HG02610 (cell line): Measurements from ENCODE around the gene HRH3.

Experiments
- ATAC-seq: cut with Tn5 transposase; IDR thresholded peaks from one replicate; pipeline ENCODE4 v1.9.1; 2021; ENCODE audit warnings: mild to moderate bottlenecking, moderate library complexity; ENCODE audit not compliant: unreplicated experiment

Gene HRH3

DNA sequence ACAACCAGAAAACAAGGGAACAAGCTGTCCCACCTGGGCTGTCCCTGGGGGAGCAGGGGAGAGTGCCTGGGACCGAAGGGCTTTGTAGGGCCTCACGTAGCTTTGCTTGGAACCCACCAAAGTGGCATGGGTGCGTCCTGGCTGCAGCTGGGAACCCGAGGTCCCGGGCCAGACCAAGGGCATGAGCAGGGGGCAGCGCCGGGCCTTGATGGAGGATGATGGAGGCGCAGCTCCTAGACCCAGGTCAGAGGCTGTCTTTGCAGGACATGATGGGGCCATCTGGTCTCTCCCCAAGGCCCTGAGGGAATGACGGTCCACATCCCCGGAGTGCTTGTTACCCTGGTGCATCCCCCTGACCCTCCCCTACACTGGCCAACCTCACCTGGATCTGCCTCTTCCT lies 10.6 kb upstream of the HRH3 start:
- ATAC-seq = no peak

DNA sequence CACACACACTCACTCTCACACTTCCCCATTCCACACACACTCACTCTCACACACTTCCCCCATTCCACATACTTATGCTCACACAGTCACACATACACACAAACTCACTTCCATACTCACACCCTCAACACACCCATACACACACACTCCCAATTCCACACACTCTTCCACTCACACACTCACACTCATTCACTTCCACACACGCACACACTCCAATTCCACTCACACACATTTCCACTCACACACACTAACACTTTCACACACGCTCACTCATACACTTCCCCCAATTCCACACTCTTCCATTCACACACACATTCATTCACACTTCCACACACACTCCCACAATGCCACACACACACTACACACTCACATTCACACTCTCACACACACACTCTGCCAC lies 10.2 kb upstream of the HRH3 start:
- no peak for ATAC-seq

- no peak for ATAC-seq
These were observed 9.6 kb upstream of the HRH3 start for GRCh38 chr20:62229667-62230066.

DNA sequence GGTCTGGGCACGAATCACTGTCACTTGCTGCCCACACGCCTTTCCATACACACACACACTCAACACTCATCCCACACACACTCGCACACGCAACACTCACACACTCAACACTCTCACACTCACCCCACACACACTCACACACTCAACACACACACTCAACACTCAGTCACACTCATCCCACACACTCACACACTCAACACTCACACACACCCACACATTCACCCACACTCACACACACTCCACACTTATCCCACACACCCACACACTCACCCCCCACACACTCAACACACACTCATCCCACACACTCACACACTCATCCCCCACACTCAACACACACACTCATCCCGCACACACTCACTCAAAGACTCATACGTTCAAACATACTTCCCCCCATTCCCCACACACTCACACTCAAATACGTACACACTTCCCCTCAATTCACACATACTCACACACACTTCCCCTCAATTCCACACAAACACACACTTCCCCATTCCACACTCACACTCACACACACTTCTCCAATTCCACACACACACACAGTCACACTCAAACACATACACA lies 9.0 kb upstream of the HRH3 start:
- ATAC-seq = no peak

DNA sequence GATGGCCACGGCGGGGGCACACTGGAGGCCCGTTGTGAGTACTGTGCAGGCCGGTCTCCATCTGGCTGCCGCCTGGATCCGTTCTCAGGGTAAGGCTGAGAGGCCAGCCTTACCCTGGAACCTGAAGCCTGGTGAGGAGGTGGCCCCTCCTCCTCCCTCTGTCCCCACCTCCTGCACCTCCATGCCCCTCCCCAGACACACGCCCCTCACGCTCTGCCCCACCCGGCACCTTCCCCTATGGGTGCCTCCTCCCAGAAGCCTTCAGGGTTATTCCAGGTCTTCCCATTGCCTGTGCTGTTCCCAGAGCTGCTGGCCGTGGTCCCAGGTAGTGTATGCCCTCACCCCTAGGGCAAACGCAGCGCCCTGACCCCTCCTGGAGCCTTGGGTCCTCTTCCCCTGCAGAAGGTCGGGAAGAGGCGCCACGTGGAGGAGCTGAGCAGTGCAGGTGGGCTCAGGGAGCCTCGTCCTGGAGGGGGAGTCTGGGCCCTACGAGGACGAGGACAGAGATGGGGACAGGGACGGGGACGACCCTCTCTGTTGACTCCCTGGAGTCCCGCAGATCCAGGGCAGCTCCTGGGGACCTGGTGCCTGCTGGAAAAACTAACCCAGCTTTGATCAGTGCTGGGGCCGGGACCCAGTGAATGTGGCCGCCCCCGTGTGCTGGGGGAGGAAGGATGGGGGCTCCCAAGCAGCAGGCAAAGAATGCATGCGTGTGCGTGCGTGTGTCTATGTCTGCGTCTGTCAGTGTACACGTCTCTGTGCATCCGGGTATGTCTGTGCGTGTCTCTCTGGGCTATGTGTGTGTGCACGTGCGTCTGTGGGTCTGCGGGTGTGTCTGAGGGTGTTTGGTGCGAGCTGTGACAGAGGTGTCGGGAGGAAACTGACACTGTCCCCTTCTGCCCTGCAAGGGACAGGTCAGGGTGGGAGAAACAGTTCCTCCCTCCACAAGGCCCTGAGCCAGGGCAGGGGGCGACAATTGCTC lies 8.2 kb upstream of the HRH3 start:
- ATAC-seq = no peak

DNA sequence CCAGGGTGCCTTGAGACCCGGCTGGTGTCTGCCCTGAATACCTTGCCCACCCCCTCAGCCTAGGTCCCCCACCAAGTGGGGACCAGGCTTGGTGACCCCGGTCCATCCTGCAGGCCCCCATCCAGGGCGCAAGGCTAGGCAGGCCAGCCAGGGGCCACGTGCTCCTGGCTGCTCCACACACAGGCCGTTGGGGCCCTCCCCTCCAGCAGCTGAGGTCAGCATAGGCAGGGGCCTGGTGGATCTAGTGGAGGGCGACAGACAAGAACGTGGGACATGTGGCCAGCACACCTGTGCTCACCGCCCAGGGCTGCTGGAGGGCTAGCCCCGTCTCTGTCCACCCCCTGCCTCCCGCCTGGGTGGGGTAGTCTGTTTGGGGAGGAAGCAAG lies 7.5 kb upstream of the HRH3 start:
- no peak for ATAC-seq

DNA sequence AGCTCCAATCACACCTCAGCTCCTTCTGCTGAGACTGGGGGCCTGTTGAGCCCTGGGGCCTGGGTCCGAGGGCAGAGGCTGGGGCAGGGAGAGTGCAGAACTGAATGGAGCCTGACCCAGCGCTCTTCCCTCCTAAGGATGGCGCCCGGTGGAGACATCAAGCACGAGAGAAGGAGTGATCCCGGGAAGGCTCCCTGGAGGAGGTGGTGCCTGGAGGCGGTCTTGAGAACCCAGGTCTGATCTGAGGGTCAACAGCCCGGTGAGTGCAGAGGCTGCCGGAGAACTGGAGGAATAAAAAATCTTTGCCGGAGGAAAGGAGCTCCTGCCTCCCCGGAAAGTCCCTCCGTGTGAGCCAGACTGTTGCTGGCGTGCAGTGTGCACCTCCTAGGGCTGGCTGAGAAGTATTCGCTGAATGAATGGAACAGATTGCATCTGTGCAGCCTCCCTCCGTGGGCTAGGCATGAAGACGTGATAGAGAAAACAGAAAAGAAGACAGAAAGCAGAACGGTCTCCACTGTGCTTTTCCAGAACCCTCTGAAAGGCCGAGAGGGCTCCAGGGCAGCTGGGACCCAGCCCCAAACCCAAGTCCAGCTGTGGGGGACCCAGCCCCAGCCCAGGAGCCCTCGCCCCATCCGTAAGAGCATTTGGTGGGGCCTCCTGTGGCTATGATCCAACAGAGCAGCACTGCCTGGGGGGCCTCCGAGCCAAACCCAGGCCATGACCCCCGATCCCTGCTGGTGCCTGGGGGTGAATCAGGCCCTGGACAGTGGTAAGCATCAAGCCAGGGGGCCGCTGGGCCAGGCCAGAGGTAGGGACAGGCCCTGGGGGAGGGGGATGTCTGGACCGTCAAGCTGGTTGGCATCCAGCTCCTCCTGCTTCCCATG lies 6.9 kb upstream of the HRH3 start:
- ATAC-seq = no peak

DNA sequence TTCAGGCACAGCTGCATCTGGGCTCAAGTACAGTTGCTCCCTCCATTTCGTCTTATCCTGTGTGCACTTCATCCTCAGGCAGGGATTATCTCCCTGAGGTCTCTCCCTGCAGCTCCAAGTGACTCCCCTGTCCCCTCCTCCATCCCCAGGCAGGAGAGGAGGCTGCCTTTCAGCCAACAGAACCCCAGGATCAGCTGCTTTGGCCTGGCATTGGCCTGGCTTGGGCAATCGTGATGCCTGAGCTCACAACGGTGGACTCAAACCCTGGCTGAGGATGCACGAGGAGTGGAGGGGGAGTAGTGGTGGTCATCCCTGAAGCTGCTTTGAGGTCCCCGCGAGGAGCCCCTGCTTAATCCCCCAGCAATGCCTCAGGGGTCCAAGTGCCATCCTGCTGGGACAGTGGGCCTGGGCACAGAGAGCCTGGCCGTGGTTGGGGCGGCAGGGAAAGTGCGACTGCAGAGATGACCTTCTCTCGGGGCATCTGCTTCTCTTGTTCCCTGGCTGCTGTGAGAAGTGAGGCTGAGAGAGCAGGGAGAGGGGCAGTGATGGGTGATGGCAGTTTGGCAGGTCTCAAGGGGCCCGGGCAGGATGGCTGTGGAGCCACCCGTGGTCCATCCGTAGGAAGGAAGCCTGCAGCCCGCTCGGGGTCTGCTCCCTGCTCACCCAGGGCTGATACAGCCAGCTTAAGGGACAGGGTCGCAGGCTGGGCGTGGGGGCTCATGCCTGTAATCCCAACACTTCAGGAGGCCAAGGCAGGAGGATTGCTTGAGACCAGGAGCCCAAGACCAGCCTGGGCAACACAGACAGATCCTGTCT lies 6.0 kb upstream of the HRH3 start:
- no peak for ATAC-seq

- no peak for ATAC-seq
These were observed 4.9 kb upstream of the HRH3 start for GRCh38 chr20:62225026-62225425.

- ATAC-seq = no peak
These were observed 4.2 kb upstream of the HRH3 start for GRCh38 chr20:62224113-62224855.

DNA sequence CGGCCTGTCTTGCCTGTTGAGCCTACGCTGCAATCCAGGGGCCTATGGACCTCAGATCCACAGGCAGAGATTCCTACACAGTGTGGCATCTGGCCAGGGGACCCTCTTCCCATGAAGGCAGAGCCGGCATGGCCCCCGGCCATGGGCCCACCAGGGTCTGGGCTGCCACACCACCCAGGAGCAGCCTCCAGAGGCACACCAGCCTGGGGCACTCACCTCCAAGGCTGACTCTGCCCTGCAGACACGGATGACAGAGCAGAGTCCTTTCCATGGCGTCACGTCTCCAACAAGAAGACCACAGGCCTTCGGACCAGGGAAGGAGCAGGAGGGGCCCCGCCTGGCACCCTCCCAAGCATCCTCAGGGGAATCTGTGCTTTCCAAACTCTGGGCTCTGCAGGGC lies 3.5 kb upstream of the HRH3 start:
- no peak for ATAC-seq

DNA sequence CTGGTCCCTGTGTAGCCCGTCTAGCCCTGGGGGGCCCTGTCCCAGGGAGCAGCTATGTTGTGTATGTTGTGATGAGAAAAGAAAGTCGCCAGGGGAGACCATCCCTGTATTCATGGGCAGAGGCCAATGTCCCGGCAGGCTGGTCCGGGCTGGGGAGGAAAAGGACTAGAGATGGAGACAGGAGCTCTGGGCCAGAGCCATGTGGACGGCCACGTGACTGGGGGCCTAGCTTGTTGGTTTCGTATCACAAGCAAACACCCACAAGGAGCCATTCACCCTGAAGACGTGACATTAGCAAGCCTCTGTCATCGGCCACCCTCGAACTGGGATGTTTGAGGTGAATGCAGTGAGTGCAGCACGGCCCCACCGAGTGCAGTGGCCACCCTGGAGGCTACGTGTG lies 2.9 kb upstream of the HRH3 start:
- ATAC-seq = no peak

DNA sequence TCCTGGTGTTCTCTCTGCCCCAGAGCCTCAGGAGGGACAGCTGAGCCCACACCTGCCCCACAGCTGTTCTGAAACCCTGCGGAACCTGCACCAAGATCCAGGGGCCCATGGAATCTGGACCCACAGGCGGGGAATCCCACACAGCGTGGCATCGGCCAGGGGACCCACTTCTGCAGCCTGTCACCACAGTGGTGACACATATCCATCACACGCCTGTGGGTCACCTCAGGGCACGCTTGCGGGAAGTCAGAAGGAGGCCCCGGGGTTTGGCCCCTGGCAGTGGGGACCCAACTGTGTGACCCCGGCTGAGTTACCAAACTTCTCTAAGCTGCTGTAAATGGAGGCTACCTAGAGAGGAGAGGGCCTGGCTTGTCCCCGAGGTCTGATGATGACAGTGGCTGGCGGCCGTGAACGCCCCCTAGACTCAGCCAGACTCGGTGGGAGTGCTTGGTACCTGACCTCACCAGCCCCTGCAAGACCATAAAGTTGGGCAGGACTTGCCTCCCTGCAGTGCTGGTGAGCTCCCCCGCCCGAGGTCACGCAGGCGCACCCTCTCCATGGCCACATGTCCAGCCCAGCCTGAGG lies 2.3 kb upstream of the HRH3 start:
- no peak for ATAC-seq

DNA sequence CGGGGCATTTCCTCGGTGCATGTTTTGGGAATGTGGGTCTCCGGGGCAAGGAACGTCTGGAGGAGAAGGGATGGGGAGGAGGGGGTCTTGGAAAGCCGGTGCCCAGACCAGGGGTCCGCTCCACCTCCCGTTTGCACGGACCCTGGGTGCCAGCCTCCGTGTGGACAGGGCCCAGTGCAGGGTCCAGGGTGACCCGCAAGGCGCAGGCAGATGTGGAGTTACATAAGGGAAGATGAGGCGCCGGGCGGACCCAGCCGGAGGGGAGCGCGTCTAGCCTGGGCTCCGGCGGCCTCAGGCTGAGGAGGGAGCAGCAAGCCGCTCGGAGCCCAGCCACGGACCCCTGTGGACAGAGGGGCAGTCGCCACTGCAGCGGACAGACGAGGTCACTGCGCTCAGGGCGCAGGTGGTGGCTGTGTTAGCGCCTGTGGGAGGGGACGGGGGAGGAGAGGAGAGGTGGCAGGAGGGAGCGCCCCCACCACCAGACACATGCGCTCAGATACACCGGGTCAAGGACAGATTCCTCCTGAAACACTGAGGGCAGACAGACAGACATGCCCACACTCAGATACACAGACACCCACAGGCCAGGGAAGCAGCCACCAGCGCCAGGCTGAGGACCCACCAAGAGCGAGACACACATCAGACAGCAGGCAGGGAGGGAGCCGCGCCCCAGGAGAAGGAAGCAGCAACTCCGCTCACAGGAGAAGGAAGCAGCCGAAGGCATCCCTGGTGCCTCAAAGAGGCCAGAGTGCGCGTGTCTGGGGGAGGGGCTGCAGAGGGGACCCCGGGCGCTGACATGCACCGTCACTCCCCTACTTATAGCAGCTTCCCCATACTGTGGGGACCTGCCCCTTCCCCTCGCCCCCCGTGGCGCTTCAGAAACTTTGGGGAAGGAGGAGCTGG lies 839 bp upstream of the HRH3 start:
- ATAC-seq = no peak

DNA sequence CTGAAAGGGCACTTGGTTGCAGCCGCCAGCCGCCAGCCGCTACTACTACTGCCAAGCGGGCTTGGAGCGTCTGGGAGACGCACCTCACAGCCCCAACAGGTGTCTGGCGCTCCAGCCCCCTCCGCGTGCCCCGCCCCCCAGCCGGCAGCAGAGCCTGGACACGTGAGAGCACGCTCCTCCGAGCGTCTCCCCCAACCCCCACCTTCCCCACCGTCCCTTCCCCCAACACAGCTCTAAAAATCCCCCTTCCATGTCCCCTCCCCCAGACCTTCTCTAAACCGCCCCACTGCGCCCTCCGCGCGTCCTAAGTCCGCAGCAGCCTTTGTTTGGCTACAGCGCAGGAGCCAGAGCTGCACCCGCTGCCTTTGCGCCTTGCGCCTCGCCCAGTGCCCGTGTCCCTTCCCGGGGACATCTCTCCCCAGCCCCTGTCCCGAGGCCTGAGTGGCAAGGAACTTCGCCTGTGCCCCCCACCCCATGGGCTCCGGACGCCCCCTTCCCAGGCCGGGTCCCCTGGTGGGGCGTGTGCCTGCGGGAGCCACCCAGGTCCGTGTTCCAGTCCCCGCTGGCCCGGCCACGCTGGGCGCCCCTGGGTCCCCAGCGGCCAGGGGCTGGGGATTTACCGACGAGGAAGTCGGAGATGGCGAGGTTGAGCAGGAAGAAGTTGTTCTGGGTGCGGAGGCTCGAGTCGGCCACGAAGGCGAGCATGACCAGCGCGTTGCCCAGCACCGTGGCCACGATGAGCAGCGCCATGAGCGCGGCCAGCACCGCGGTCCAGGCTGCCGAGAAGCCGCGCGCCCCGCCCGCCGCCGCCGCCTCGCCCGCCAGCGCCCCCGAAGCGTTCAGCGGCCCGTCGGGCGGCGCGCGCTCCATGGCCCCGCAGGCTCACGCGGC lies 732 bp downstream of the HRH3 start:
- ATAC-seq = no peak

GRCh38 chr20:62217913-62218773 lies 1.9 kb downstream of the HRH3 start:
- ATAC-seq = no peak
